HFFc6 (cell line): ENCODE data around the gene ZNRF1. TPM values are rescaled to one million over a fixed set of nuclear protein-coding genes. Genes with fewer than 3 reads are reported as not detected.
A peak's percentile ranks its signal among the peaks of the same experiment; 100 is the strongest.

Source experiments
- DNase-seq: peaks from one replicate; pipeline ENCODE4 v3.0.0-alpha.2; 2018
- H3K27ac Mint-ChIP-seq: 2 replicates; pipeline ENCODE4 v1.8.0; 2020; ENCODE audit warnings: mild to moderate bottlenecking, mixed read lengths
- H3K27me3 Mint-ChIP-seq: 2 replicates; pipeline ENCODE4 v1.8.0; 2021; ENCODE audit warnings: mild to moderate bottlenecking, moderate library complexity, mixed read lengths; ENCODE audit not compliant: insufficient read depth
- H3K36me3 Mint-ChIP-seq: 2 replicates; pipeline ENCODE4 v1.8.0; 2021; ENCODE audit warnings: low read depth, mixed read lengths
- H3K4me1 Mint-ChIP-seq: 2 replicates; pipeline ENCODE4 v1.8.0; 2020; ENCODE audit warnings: low read depth, mixed read lengths
- H3K4me3 Mint-ChIP-seq: 2 replicates; pipeline ENCODE4 v1.8.0; 2020; ENCODE audit warnings: mild to moderate bottlenecking, moderate library complexity, mixed read lengths
- H3K9me3 Mint-ChIP-seq: 2 replicates; pipeline ENCODE4 v1.8.0; 2020; ENCODE audit warnings: mild to moderate bottlenecking, mixed read lengths
- long read RNA-seq: library from polyadenylated mRNA; unstranded; transcript quantifications from one replicate; pipeline ENCODE4 v2.0.0, GENCODE V29; 2019
- total RNA-seq, 6 experiments: library from RNA; stranded (reverse); fragmentation: NEBNext Ultra II Directional; extraction: Animal tissue kit (Norgen Biotek cat#: 25700); gene quantifications; 2 replicates in 1 of 6; 3 replicates in 5 of 6; pipeline ENCODE4 v1.2.3, GENCODE V29; 2021
- TF ChIP-seq, protein P1 (sequence below): fragments of 200-600 bp; sonication (generic); IDR thresholded peaks from 2 replicates; pipeline ENCODE4 v1.5.0; 2021; ENCODE audit warnings: antibody characterized with exemption, mild to moderate bottlenecking

The ZNRF1 gene
- total RNA-seq, result 10 to 100 TPM; 21.7 to 31.3 (median 28.0) TPM
- long read RNA-seq, full-length matches to known transcripts, result 7 of 8 reads
- long read RNA-seq, partial matches to known transcripts, result 0 of 8 reads
- long read RNA-seq, other reads (novel, unspliced or antisense), result 1 of 8 reads

GRCh38 chr16:74998481-74999218 is at the start of gene ZNRF1:
TSS of gene ZNRF1 (plus strand) at chr16:74999024. CDS start at chr16:74999672, 648 bp downstream.
- H3K4me1 Mint-ChIP-seq, result peaks cover 44% of the 10 kb centered on the region
- peak; percentile 51 for DNase-seq
- peak within 1 kb of the TSS; percentile 55 for H3K27ac Mint-ChIP-seq
- peak within 1 kb of the TSS; percentile 92 for H3K4me3 Mint-ChIP-seq
- H3K27me3 Mint-ChIP-seq, result peaks cover 2% of the 10 kb centered on the region; the same call in 1 of the 2 replicates
- no peaks in the 10 kb centered on the region for H3K9me3 Mint-ChIP-seq
- TF ChIP-seq, protein P1, sequence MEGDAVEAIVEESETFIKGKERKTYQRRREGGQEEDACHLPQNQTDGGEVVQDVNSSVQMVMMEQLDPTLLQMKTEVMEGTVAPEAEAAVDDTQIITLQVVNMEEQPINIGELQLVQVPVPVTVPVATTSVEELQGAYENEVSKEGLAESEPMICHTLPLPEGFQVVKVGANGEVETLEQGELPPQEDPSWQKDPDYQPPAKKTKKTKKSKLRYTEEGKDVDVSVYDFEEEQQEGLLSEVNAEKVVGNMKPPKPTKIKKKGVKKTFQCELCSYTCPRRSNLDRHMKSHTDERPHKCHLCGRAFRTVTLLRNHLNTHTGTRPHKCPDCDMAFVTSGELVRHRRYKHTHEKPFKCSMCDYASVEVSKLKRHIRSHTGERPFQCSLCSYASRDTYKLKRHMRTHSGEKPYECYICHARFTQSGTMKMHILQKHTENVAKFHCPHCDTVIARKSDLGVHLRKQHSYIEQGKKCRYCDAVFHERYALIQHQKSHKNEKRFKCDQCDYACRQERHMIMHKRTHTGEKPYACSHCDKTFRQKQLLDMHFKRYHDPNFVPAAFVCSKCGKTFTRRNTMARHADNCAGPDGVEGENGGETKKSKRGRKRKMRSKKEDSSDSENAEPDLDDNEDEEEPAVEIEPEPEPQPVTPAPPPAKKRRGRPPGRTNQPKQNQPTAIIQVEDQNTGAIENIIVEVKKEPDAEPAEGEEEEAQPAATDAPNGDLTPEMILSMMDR, result peak; percentile 94
- peaks cover 6% of the 10 kb centered on the region for H3K36me3 Mint-ChIP-seq

DNA sequence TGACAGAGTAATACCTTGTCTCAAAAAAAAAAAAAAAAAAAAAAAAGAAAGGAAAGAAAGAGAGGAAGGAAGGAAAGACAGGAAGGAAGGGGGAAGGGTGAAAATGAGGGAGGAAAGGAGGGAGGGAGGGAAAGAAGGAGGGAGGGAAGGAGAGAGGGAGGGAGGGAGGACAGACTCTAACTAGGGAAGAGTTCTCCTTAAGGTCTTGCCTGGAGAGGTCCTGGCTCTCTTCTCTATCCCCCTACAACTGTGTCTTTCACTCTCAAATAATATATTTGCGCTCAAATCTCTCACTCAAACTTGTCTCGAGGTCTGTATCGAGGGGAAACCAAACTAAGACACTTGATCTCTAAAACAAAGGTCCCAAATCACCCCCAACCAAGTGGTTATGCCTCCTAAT is 49.5 kb upstream of the ZNRF1 start:
- TF ChIP-seq, protein P1, result no peak
- no peak overlapping the region for H3K4me3 Mint-ChIP-seq
- no peaks in the 10 kb centered on the region for H3K9me3 Mint-ChIP-seq
- H3K36me3 Mint-ChIP-seq, result peaks cover 21% of the 10 kb centered on the region
- H3K4me1 Mint-ChIP-seq, result no peaks in the 10 kb centered on the region
- peaks cover 1% of the 10 kb centered on the region; the same call in 1 of the 2 replicates for H3K27me3 Mint-ChIP-seq
- DNase-seq, result no peak
- no peak overlapping the region for H3K27ac Mint-ChIP-seq

DNA sequence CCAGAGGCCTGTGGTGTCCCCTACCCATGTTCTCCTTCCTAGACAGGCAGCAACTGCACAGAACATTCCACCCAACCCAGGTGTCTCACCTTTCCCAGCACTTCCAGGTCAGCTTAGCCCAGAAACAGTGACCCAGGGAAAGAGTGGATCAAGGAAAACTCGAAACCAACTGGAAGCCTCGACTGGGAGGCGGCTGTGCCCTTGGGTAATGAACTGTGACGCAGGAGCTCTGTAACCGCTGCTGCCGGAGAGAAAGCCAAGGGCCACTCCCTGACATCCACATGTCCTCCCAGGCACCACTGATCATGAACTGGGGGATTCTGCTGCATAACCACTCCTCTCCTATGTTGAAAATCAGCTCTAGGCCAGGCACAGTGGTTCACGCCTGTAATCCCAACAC is 48.3 kb upstream of the ZNRF1 start:
- H3K27me3 Mint-ChIP-seq, result peaks cover 1% of the 10 kb centered on the region; the same call in 1 of the 2 replicates
- no peak overlapping the region for H3K4me3 Mint-ChIP-seq
- no peaks in the 10 kb centered on the region for H3K9me3 Mint-ChIP-seq
- H3K27ac Mint-ChIP-seq, result no peak overlapping the region
- no peaks in the 10 kb centered on the region for H3K4me1 Mint-ChIP-seq
- DNase-seq, result no peak
- TF ChIP-seq, protein P1, result no peak
- H3K36me3 Mint-ChIP-seq, result peaks cover 28% of the 10 kb centered on the region

DNA sequence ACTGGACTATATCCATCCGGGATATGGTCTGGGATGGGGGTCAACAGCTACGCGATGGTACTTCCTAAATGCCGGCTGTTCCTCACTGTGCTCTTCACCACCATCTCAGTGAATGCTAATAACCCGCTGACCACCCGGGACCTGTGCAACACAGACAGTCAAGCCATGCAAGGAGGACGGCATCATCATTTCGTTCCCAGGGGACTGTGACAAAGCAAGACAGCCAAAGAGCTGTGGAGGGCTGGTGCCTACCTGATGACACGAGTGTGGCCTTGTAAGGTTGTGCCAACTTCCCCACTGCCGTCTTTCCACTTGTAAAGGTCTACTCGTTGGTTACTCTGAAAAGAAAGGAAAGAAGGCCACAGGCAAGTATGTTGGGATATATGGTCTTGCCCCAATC is 47.6 kb upstream of the ZNRF1 start:
- Mint-ChIP-seq H3K9me3 (no peaks in the 10 kb centered on the region), H3K4me1 (no peaks in the 10 kb centered on the region), H3K27ac (no peak overlapping the region), H3K4me3 (no peak overlapping the region), H3K27me3 (peaks cover 1% of the 10 kb centered on the region), H3K36me3 (peaks cover 30% of the 10 kb centered on the region)
- TF ChIP-seq, protein P1, result no peak
- no peak for DNase-seq

DNA sequence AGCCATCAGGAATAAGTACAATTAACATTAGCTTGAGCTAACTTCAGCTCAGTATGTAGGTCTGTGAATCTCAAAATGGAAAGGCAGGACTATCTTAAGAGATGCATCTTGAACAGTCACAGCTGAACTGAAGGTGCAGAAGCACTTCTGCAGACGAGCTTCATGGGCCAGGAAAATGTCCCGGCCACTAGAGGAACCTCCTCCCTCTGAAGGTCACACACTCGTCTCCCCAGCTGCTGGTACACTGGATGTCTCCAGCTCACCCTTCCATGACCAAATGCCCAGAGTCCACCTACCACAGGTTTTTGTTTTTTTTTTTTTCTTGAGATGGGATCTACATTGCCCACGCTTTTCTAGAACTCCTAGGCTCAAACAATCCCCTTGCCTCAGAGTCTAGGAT is 47.1 kb upstream of the ZNRF1 start:
- TF ChIP-seq, protein P1, result no peak
- H3K4me3 Mint-ChIP-seq, result no peak overlapping the region
- H3K36me3 Mint-ChIP-seq, result peaks cover 30% of the 10 kb centered on the region
- no peak for DNase-seq
- no peaks in the 10 kb centered on the region for H3K4me1 Mint-ChIP-seq
- H3K9me3 Mint-ChIP-seq, result no peaks in the 10 kb centered on the region
- H3K27ac Mint-ChIP-seq, result no peak overlapping the region
- peaks cover 3% of the 10 kb centered on the region for H3K27me3 Mint-ChIP-seq
